Measurements from ENCODE around the gene ZNF418. TPM values are rescaled to one million over a fixed set of nuclear protein-coding genes. Genes with fewer than 3 reads are reported as not detected.
"Not testable (repeated sequence)": the region's sequence is repeated elsewhere in the genome, so short reads cannot be mapped to it uniquely, and the experiment has no call there.

ZNF418 gene
- total and polyA plus RNA-seq, 4 donors, result 1.6 to 10.1 (median 5.1) TPM

DNA sequence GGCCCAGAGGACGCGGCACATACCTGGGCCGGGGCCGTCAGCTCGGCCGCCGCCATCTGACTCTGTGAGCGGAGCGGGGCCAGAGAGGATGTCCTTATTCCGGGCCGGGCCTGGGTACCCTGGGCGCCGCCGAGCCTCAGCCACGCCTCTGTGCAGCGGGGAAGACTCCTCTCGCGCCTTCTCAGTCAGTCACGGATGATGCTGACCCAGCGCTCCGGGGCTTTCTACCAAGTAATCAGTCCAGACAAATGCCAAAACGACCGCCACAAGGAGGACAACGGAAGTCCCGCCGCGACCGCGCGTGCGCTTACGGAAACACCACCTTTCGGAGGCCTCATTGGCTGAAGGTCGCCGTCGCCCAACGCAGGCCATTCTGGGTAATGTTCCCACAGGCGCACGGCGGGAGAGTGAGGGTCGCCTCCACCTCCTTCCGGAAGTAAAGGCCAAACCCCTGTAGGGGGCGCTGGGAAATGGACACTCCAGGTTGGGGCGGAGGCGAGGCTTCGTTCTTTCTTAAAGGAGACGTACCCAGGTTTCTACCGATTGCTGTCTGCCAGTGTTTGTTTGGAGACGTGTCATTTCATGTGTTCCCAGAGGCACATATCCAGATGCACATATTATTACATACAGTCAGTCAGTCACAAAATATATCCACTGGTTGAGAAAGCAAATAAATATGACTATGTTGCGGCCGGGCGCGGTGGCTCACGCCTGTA lies 12.4 kb upstream of the ZNF418 start, which contains the start of gene ZNF256:
Gene ZNF256 (minus strand): TSS at position 288 of the 716 bp plus-strand sequence. CDS start 232 bp downstream, at position 56.
- DNase-seq, result peak; percentile 96 to 98
- no peaks in the 10 kb centered on the region for H3K4me1 ChIP-seq (ENCODE audit: control insufficient read depth in 1 of 2, insufficient read depth in 2 of 2, low read length in 2 of 2)
- H3K4me3 ChIP-seq (ENCODE audit: low read length in 2 of 2), result peak within 1 kb of the TSS; percentile 86 to 88
- peaks cover 16% of the 10 kb centered on the region for H3K9me3 ChIP-seq (ENCODE audit: control insufficient read depth, low read length)
- H3K27me3 ChIP-seq (ENCODE audit: control insufficient read depth in 1 of 2, insufficient read depth in 2 of 2, low read length in 1 of 2), result no peaks in the 10 kb centered on the region
- peaks cover 6 to 11% of the 10 kb centered on the region in 2 donors for H3K36me3 ChIP-seq (ENCODE audit: control insufficient read depth in 1 of 2, insufficient read depth in 2 of 2, low read length in 1 of 2)
- peak within 1 kb of the TSS in 1 of 2 donors; percentile 74 for H3K27ac ChIP-seq (ENCODE audit: low read depth in 1 of 2, low read length in 2 of 2)
- intact Hi-C loops (cut with DNase I), result no loop called here
- 6 to 7% methylated on average over 54 of the region's 54 CpGs for WGBS, 2 donors
- ATAC-seq (ENCODE audit: low FRiP score), result peak; percentile 97

GRCh38 chr19:57947088-57947418 lies 11.9 kb upstream of the ZNF418 start:
- intact Hi-C loops (cut with DNase I), result no loop called here
- Histone ChIP-seq H3K36me3 (ENCODE audit: control insufficient read depth in 1 of 2, insufficient read depth in 2 of 2, low read length in 1 of 2) (peaks cover 11 to 16% of the 10 kb centered on the region in 2 donors), H3K9me3 (ENCODE audit: control insufficient read depth, low read length) (peaks cover 21% of the 10 kb centered on the region), H3K27ac (ENCODE audit: low read depth in 1 of 2, low read length in 2 of 2) (peak overlapping the region in 1 of 2 donors; percentile 74), H3K4me3 (ENCODE audit: low read length in 2 of 2) (peak overlapping the region; percentile 86 to 88), H3K27me3 (ENCODE audit: control insufficient read depth in 1 of 2, insufficient read depth in 2 of 2, low read length in 1 of 2) (no peaks in the 10 kb centered on the region), H3K4me1 (ENCODE audit: control insufficient read depth in 1 of 2, insufficient read depth in 2 of 2, low read length in 2 of 2) (no peaks in the 10 kb centered on the region)
- 1% methylated on average over 18 of the region's 18 CpGs for WGBS, 2 donors
- no peak for ATAC-seq (ENCODE audit: low FRiP score)
- DNase-seq, result no peak

- 67 to 80% methylated on average over 2 of the region's 2 CpGs for WGBS, 2 donors
- no peaks in the 10 kb centered on the region for H3K4me1 ChIP-seq (ENCODE audit: control insufficient read depth in 1 of 2, insufficient read depth in 2 of 2, low read length in 2 of 2)
- H3K4me3 ChIP-seq (ENCODE audit: low read length in 2 of 2), result no peak overlapping the region
- H3K36me3 ChIP-seq (ENCODE audit: control insufficient read depth in 1 of 2, insufficient read depth in 2 of 2, low read length in 1 of 2), result peaks cover 14 to 23% of the 10 kb centered on the region in 2 donors
- intact Hi-C loops (cut with DNase I), result no loop called here
- H3K9me3 ChIP-seq (ENCODE audit: control insufficient read depth, low read length), result peaks cover 24% of the 10 kb centered on the region
- no peak for DNase-seq
- ATAC-seq (ENCODE audit: low FRiP score), result no peak
- H3K27me3 ChIP-seq (ENCODE audit: control insufficient read depth in 1 of 2, insufficient read depth in 2 of 2, low read length in 1 of 2), result no peaks in the 10 kb centered on the region
- no peak overlapping the region for H3K27ac ChIP-seq (ENCODE audit: low read depth in 1 of 2, low read length in 2 of 2)
Measured at GRCh38 chr19:57946316-57946715, 11.1 kb upstream of the ZNF418 start.

DNA sequence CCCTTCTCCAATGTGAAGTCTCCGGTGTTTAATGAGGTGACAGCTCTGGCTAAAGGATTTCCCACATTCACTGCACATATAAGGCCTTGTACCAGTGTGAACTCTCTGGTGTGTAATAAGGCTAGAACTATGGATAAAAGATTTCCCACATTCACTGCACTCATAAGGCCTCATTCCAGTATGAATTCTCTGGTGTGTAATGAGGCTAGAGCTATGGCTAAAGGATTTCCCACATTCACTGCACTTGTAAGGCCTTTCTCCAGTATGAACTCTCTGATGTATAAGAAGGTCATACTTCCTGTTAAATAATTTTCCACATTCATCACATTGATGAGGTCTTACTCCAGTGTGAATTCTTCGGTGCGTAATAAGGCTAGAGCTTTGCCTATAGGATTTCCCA lies 6.4 kb upstream of the ZNF418 start:
- Histone ChIP-seq H3K4me3 (ENCODE audit: low read length in 2 of 2) (no peak overlapping the region), H3K9me3 (ENCODE audit: control insufficient read depth, low read length) (peaks cover 35% of the 10 kb centered on the region), H3K27ac (ENCODE audit: low read depth in 1 of 2, low read length in 2 of 2) (no peak overlapping the region), H3K27me3 (ENCODE audit: control insufficient read depth in 1 of 2, insufficient read depth in 2 of 2, low read length in 1 of 2) (no peaks in the 10 kb centered on the region), H3K36me3 (ENCODE audit: control insufficient read depth in 1 of 2, insufficient read depth in 2 of 2, low read length in 1 of 2) (peaks cover 19 to 28% of the 10 kb centered on the region in 2 donors), H3K4me1 (ENCODE audit: control insufficient read depth in 1 of 2, insufficient read depth in 2 of 2, low read length in 2 of 2) (no peaks in the 10 kb centered on the region)
- no peak for ATAC-seq (ENCODE audit: low FRiP score)
- intact Hi-C loops (cut with DNase I), result no loop called here
- DNase-seq, result no peak
- 96 to 100% methylated on average over 3 of the region's 3 CpGs for WGBS, 2 donors

DNA sequence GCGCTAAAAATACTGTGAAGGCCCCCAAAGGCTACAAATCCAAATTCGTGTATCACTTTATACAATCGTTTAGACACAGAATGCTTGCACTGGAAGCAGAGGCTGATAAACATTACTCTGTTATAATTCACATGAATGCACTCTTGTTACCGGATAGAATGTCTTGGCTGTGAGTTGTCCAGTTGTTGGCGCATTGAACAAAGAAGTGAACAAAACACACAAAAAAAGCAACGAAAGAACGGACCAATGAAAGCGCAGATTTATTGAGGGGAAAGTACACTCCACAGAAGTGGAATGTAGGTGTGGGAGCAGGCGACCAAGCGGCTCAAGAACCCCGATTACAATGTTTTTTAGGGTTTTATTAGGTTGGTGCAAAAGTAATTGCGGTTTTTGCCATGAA lies 529 bp upstream of the ZNF418 start:
- Histone ChIP-seq H3K36me3 (ENCODE audit: control insufficient read depth in 1 of 2, insufficient read depth in 2 of 2, low read length in 1 of 2) (no peaks in the 10 kb centered on the region), H3K4me1 (ENCODE audit: control insufficient read depth in 1 of 2, insufficient read depth in 2 of 2, low read length in 2 of 2) (no peaks in the 10 kb centered on the region), H3K27ac (ENCODE audit: low read depth in 1 of 2, low read length in 2 of 2) (no peak overlapping the region), H3K27me3 (ENCODE audit: control insufficient read depth in 1 of 2, insufficient read depth in 2 of 2, low read length in 1 of 2) (no peaks in the 10 kb centered on the region), H3K9me3 (ENCODE audit: control insufficient read depth, low read length) (peaks cover 15% of the 10 kb centered on the region), H3K4me3 (ENCODE audit: low read length in 2 of 2) (no peak overlapping the region)
- intact Hi-C loops (cut with DNase I), result no loop called here
- DNase-seq (no peak), ATAC-seq (ENCODE audit: low FRiP score) (no peak)
- 87% methylated on average over 12 of the region's 12 CpGs for WGBS, 2 donors

GRCh38 chr19:57927587-57927986 lies 7.6 kb downstream of the ZNF418 start:
- H3K9me3 ChIP-seq (ENCODE audit: control insufficient read depth, low read length), result peaks cover 29% of the 10 kb centered on the region
- peaks cover 0 to 7% of the 10 kb centered on the region in 2 donors for H3K36me3 ChIP-seq (ENCODE audit: control insufficient read depth in 1 of 2, insufficient read depth in 2 of 2, low read length in 1 of 2)

GRCh38 chr19:57916168-57916995 lies 18.8 kb downstream of the ZNF418 start, which contains the start of gene ZNF417:
Gene ZNF417, minus strand, starts transcription at chr19:57916592. Its CDS starts 181 bp downstream, at chr19:57916411.
- H3K4me1 ChIP-seq (ENCODE audit: control insufficient read depth in 1 of 2, insufficient read depth in 2 of 2, low read length in 2 of 2); H3K36me3 ChIP-seq (ENCODE audit: control insufficient read depth in 1 of 2, insufficient read depth in 2 of 2, low read length in 1 of 2); intact Hi-C loops (cut with DNase I); H3K27me3 ChIP-seq (ENCODE audit: control insufficient read depth in 1 of 2, insufficient read depth in 2 of 2, low read length in 1 of 2); H3K27ac ChIP-seq (ENCODE audit: low read depth in 1 of 2, low read length in 2 of 2): not testable (repeated sequence)
- 0 to 1% methylated on average over 43 to 51 of the region's 51 CpGs for WGBS, 2 donors
- peaks cover 14% of the 10 kb centered on the region for H3K9me3 ChIP-seq (ENCODE audit: control insufficient read depth, low read length)
- peak; percentile 88 for DNase-seq
- peak; percentile 98 for ATAC-seq (ENCODE audit: low FRiP score)
- peak within 1 kb of the TSS; percentile 11 to 78 for H3K4me3 ChIP-seq (ENCODE audit: low read length in 2 of 2)

More at GRCh38 chr19:57927587-57927986, 7.6 kb downstream of the ZNF418 start:
- Histone ChIP-seq H3K4me1 (ENCODE audit: control insufficient read depth in 1 of 2, insufficient read depth in 2 of 2, low read length in 2 of 2) (no peaks in the 10 kb centered on the region), H3K27ac (ENCODE audit: low read depth in 1 of 2, low read length in 2 of 2) (no peak overlapping the region), H3K4me3 (ENCODE audit: low read length in 2 of 2) (no peak overlapping the region), H3K27me3 (ENCODE audit: control insufficient read depth in 1 of 2, insufficient read depth in 2 of 2, low read length in 1 of 2) (no peaks in the 10 kb centered on the region)
- intact Hi-C loops (cut with DNase I), result no loop called here
- no peak for ATAC-seq (ENCODE audit: low FRiP score)
- 96 to 100% methylated on average over 4 of the region's 4 CpGs for WGBS, 2 donors
- DNase-seq, result no peak

GRCh38 chr19:57914531-57914930 lies 20.7 kb downstream of the ZNF418 start:
- Histone ChIP-seq H3K4me3 (ENCODE audit: low read length in 2 of 2) (no peak overlapping the region), H3K9me3 (ENCODE audit: control insufficient read depth, low read length) (peaks cover 21% of the 10 kb centered on the region), H3K36me3 (ENCODE audit: control insufficient read depth in 1 of 2, insufficient read depth in 2 of 2, low read length in 1 of 2) (peaks cover 15 to 16% of the 10 kb centered on the region in 2 donors), H3K4me1 (ENCODE audit: control insufficient read depth in 1 of 2, insufficient read depth in 2 of 2, low read length in 2 of 2) (peaks cover 0 to 5% of the 10 kb centered on the region in 2 donors), H3K27ac (ENCODE audit: low read depth in 1 of 2, low read length in 2 of 2) (no peak overlapping the region), H3K27me3 (ENCODE audit: control insufficient read depth in 1 of 2, insufficient read depth in 2 of 2, low read length in 1 of 2) (no peaks in the 10 kb centered on the region)
- DNase-seq, result no peak
- intact Hi-C loops (cut with DNase I), result no loop called here
- WGBS, 2 donors, result 89 to 91% methylated on average over 3 of the region's 3 CpGs
- no peak for ATAC-seq (ENCODE audit: low FRiP score)
